HG03442 (cell line): ENCODE data around the gene CHAF1A.

ENCODE experiments used
- ATAC-seq: cut with Tn5 transposase; IDR thresholded peaks from one replicate; pipeline ENCODE4 v1.9.1; 2021; ENCODE audit warnings: mild to moderate bottlenecking, moderate library complexity; ENCODE audit not compliant: unreplicated experiment

The CHAF1A gene

GRCh38 chr19:4376991-4377781, 25.3 kb upstream of the CHAF1A start:
- no peak for ATAC-seq

DNA sequence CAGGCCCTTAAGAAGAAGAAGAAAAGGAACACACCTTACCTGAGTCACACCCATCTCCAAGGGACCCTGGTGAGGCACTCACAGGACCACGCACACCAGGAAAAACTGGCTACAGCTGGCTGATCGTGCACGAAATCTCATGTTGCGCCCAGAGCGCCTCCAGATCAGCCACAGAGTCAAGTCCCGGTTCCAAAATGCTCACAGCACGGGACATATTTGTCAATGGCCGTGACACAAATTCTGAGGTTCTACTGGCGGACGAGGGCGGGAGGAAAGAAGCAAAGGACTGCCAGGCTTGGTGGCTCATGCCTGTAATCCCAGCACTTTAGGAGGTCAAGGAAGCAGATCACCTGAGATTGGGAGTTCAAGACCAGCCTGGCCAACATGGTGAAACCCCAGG, 23.6 kb upstream of the CHAF1A start:
- ATAC-seq = no peak

DNA sequence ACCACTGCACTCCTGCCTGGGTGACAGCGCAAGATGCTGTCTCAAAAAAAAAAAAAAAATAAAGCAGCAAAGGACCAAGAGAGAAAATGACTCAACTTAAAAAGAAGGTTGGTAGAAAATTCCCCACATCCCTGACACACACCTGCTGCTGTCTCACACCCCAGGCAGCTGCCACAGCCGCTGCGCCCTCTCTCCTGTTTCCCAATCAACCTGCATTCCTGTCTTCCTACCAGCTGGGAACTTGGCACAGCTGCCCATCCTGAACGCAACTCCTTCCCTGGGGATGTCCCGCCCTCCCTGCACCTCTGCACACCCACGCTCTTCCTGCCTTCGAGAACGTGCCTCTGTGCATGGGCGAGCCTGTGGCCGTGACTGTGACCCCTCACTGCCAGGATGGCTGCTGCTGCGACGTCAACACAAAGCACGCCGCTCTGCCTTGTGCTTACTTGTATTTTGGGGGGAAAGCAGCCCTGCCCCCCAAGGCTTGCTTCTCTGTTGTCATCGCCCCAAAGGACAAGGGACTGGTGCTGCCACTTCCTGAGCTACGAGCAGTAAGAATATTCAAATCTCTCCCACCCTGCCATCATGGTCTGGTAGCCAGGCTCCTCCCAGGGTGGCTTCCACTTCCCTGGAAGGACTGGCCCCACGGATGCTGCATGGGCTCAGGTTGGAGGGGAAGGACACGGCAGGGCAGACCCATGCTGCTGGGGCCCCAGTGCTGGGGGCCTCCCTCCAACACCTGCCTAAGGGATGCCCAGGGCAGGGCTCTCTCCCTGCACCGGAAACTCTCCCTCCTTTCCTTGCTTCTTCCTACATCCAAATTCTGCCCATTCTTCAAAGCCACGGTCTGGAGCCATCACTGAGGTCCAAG, 22.8 kb upstream of the CHAF1A start:
- ATAC-seq = no peak

DNA sequence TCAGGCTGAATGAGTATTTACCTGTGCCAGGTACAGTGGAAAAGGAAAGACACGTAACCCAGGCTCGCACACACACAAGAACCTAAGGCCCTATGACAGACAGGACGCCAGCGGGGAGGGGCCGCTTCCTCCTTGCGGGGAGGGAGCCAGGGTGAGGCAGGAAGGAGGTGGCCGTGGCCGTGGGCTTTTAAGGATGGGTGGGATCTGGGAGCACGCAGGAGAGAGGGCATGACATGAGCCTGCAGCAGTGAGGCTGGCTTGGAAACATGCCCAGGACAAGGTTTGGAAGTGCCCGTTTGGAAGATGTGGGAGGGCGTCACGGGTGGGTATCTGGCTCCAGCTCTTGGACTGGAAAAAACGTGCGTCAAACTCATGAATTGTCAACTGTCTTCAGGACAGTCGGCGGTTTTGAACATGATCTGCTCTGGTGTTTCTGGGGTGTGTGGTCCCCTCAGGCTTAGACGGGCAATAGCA, 22.1 kb upstream of the CHAF1A start:
- no peak for ATAC-seq

- no peak for ATAC-seq
Observed at GRCh38 chr19:4385291-4386040, 17.0 kb upstream of the CHAF1A start.

DNA sequence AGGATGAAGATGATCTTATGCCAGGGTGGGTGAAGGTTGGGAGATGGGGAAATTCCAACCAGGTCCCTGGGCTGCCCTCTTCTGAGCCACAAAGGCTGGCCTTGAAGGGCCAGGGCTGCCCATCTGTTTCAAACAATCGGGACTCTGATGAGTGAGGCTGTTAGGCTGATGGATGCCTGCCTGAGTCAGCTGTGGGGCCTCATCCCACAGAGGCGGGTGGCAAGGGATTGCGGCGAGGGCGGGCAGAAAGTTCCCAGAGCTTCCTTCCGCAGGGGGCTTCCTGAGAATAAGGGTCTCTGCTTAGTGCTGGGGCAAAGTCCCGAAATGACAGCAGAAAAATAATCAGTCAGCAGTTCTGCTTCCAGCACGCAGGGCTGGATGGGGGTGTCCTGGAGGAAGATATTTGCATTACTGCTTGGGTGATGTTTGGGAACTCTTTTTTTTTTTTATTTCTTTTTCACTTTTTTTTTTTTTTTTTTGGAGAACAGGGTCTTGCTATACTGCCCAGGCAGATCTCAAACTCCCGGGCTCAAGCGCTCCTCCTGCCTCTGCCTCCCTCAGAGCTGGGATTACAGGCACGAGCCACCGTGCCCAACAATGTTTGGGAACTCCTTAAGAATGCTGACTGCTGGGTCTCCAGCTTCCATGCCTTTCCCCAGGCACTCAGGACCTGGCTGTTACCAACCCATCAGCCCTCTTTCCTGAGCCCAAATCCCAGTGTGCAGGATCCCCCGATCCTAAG, 16.2 kb upstream of the CHAF1A start:
- no peak for ATAC-seq

- no peak for ATAC-seq
Observed at GRCh38 chr19:4388337-4389063, 13.9 kb upstream of the CHAF1A start.

- ATAC-seq = no peak
Observed at GRCh38 chr19:4389064-4389375, 13.4 kb upstream of the CHAF1A start.

DNA sequence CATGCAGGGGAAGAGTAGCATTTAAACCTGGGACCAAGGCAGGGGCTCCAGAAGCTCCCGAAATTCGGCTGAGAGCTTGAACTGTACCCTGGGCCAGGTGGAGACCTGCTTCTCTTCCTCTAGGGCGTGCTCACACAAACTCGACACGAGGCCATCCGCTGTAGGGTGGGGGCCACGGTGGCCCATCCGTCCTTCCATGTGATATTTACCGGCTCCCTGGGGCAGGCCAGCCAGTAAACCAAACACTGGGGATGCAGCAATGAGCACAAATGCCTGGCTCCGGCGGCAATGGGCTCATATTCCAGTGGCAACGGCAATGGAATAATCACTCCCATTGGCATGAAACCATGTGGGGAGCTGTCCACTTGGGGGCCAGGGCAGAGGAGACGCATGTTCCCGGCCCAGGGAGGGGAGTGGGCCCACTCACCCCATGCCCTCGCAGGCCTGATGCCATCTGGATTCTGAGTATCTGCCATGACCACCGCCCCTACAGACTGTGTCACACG, 12.9 kb upstream of the CHAF1A start:
- no peak for ATAC-seq

- no peak for ATAC-seq
Observed at GRCh38 chr19:4390017-4390566, 12.3 kb upstream of the CHAF1A start.

- no peak for ATAC-seq
Observed at GRCh38 chr19:4390567-4391305, 11.7 kb upstream of the CHAF1A start.

DNA sequence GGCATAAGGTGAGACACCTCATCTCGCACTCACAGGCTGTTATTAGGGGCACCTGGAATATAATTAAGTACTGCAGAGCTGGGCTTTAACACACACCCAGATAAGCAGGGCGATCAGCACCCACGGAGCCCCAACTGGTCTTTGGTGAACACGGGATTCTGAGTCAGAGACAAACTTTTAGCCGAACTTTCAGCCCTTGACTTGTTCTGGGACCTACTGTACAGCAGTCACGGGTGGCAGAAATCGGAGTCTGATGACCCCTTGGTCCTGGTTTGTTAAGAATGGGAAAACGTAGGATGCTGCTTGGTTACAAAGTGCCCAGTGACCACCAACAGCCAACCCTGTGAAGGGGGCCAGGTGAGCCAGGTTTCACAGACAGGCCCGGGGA, 11.1 kb upstream of the CHAF1A start:
- no peak for ATAC-seq

GRCh38 chr19:4391701-4392483, 10.5 kb upstream of the CHAF1A start:
- ATAC-seq = no peak

DNA sequence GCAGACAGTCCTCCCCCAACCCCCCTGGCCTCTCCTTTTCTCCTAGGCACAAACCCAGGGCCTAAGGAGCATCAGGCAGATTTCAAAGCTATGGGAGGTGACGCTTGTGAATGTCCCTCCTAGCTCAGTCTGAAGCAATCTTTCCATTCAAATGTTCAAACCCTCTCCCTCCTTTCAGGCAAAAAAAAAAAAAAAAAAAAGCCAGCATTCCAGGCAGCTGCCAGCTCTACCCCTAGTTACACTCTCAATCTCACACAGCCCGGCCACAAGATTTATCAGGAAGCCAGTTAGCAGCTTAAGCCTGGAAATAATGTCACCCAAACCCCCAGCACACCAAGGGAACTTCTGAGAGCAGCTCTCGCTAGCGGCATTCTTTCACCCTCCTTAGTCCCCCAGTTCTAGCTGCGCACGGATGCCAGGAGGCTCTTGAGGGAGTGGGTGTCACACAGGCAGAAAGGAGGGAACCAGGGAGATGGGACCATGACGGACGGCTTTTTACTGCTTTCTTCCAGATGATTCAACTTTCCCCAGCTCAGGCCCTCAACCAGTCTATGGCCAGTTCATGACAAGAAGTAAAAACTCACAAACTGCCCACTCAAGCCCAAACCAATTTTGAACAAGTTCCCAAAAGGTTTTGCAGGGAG, 8.4 kb upstream of the CHAF1A start:
- ATAC-seq = no peak

DNA sequence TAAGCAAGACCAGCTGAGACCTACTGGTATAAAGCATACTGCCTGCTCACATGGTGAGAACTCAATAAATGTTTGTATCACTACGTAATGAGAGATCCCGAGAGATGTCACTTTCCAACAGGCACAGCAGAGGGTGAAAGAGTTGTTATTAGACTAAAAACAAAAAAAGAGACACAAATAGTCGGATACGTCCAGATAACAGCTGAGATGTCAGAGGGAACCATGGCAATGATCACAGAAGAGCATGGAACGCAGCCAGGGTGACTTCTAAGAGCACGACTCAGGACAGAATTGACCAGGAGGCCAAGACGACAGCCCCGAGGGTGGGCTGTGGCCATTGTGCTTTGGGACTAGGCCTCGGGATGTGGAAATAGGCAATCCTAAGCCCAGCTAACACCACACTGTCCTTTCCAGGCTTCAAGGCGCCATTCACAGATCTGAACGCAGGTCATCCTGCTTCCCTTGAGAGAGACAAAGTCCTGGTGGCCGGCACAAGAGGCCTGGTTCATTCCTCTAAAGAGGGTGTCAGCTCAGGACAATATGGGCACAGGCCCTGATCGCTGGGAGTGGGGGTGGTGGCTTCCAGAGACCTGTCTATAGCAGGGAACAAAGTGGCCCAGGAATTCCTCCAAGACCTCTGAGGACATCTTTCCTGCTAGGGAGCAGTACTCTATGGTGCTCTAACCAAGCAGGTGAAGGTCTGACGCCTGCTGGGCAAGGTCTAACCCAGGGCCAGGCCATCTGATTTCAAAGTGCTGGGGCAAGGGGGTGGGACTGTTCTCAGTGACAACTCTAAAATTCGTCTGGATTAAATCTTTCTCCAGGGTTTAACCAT, 5.3 kb upstream of the CHAF1A start:
- no peak for ATAC-seq

- no peak for ATAC-seq
Observed at GRCh38 chr19:4399812-4400134, 2.7 kb upstream of the CHAF1A start.
